K562 (cell line): ENCODE measurements around the gene MATN1. TPM values are rescaled to one million over a fixed set of nuclear protein-coding genes. Genes with fewer than 3 reads are reported as not detected.
A peak's percentile ranks its signal among the peaks of the same experiment; 100 is the strongest.

Experiments
- ATAC-seq: fragments of 200-7000 bp; cut with Tn5 transposase; 3 replicates; pipeline ENCODE4 v1.9.1; 2020; ENCODE audit warnings: moderate library complexity
- BruUV-seq: library from RNA; stranded (reverse); fragments of 400-500 nt; replicated peaks from 2 replicates; lab custom pipeline; 2021; lab: Mats Ljungman, UMichigan
- CTCF ChIA-PET: fragments of 300-600 bp; formaldehyde crosslinking; extraction: SDS; loops from one replicate; lab custom pipeline; 2021; ENCODE audit warnings: low intra/inter-chr PET ratio; lab: Yijun Ruan, JAX
- POLR2A ChIA-PET: fragments of 300-600, 350-650 bp; sonication (Branson Sonifier 250); formaldehyde crosslinking; extraction: SDS; loops from one replicate; lab custom pipeline; 2021; ENCODE audit warnings: antibody characterized with exemption, inconsistent platforms; lab: Yijun Ruan, JAX
- DNase-seq, 4 experiments: peaks; one replicate each; pipeline versions ENCODE4 v3.0.0 to v3.0.0-alpha.2; 2011 to 2018; ENCODE audit warnings: low spot score in 3 of 4, mixed read lengths in 3 of 4; ENCODE audit errors: extremely low read depth in 1 of 4
- FAIRE-seq: peaks from 2 replicates; lab custom pipeline; 2011; peaks lifted over from hg19 to GRCh38; lab: Jason Lieb, UNC
- H2AFZ ChIP-seq: 2 replicates; pipeline ENCODE4 v1.6.0; 2011; ENCODE audit warnings: low read depth, low read length, control low read depth, inconsistent platforms
- H3K27ac ChIP-seq: fragments of 200-600 bp; 3 replicates; pipeline ENCODE4 v1.8.0; 2011; ENCODE audit warnings: low read depth, mild to moderate bottlenecking, control low read depth, inconsistent platforms, low read length, moderate library complexity, mixed read lengths; ENCODE audit errors: extremely low read depth
- H3K27me3 ChIP-seq, 2 experiments: fragments of 300-600 bp in 1 of 2; 2 replicates in 1 of 2; 3 replicates in 1 of 2; pipeline versions ENCODE4 v1.6.0 to v1.8.0; 2011; ENCODE audit warnings: inconsistent platforms in 2 of 2, low read length in 2 of 2, mild to moderate bottlenecking in 1 of 2, mixed read lengths in 1 of 2, moderate library complexity in 1 of 2; ENCODE audit not compliant: control insufficient read depth in 2 of 2, insufficient read depth in 2 of 2
- H3K36me3 ChIP-seq: fragments of 300-600 bp; 3 replicates; pipeline ENCODE4 v1.8.0; 2011; ENCODE audit warnings: mild to moderate bottlenecking, low read length, inconsistent platforms; ENCODE audit not compliant: control insufficient read depth, insufficient read depth
- H3K4me1 ChIP-seq, 2 experiments: fragments of 200-600 bp in 1 of 2; replicated peaks in 1 of 2; 2 replicates in 1 of 2; 3 replicates in 1 of 2; pipeline versions ENCODE4 v1.5.1 to v1.8.0; 2011; ENCODE audit warnings: inconsistent platforms in 2 of 2, low read length in 2 of 2, mild to moderate bottlenecking in 1 of 2, mixed read lengths in 1 of 2, moderate library complexity in 1 of 2; ENCODE audit not compliant: control insufficient read depth in 2 of 2, insufficient read depth in 2 of 2
- H3K4me2 ChIP-seq: 2 replicates; pipeline ENCODE4 v1.6.1; 2011; ENCODE audit warnings: low read length, control low read depth, inconsistent platforms, mixed read lengths; ENCODE audit not compliant: insufficient read depth
- H3K4me3 ChIP-seq: fragments of 200-600 bp; sonication (generic), shearing (Covaris generic); 2 replicates; pipeline ENCODE4 v1.5.1; 2016; ENCODE audit warnings: control low read depth, inconsistent platforms
- H3K79me2 ChIP-seq: fragments of 200-600 bp; 3 replicates; pipeline ENCODE4 v1.8.0; 2011; ENCODE audit warnings: low read length, inconsistent platforms; ENCODE audit not compliant: control insufficient read depth, insufficient read depth
- H3K9ac ChIP-seq, 2 experiments: 2 replicates each; pipeline versions ENCODE4 v1.6.0 to v1.6.1; 2011; ENCODE audit warnings: low read depth in 2 of 2, low read length in 2 of 2, control low read depth in 1 of 2, inconsistent platforms in 1 of 2, mild to moderate bottlenecking in 1 of 2, mixed read lengths in 1 of 2; ENCODE audit not compliant: insufficient read depth in 1 of 2
- H3K9me1 ChIP-seq: one replicate; pipeline ENCODE4 v1.6.0; 2011; ENCODE audit warnings: inconsistent platforms, mild to moderate bottlenecking, low read length, moderate library complexity; ENCODE audit not compliant: control insufficient read depth, insufficient read depth
- H3K9me3 ChIP-seq: replicated peaks from 2 replicates; pipeline ENCODE4 v1.5.1; 2011; ENCODE audit warnings: low read depth, low read length, inconsistent platforms; ENCODE audit not compliant: control insufficient read depth, insufficient read depth
- H4K20me1 ChIP-seq: replicated peaks from 2 replicates; pipeline ENCODE4 v1.6.1; 2011; ENCODE audit warnings: low read length, inconsistent platforms, mixed read lengths; ENCODE audit not compliant: control insufficient read depth, insufficient read depth
- ARHGAP35 ChIP-seq: fragments of 450-650 bp; IDR thresholded peaks from 2 replicates; pipeline ENCODE4 v1.6.1; 2018; ENCODE audit not compliant: partially characterized antibody
- CEBPG ChIP-seq, 3 experiments: fragments of 200-800 bp in 1 of 3; sonication (Bioruptor generic) in 1 of 3; sonication (generic) in 1 of 3; formaldehyde crosslinking in 1 of 3; IDR thresholded peaks in 2 of 3; conservative IDR thresholded peaks in 1 of 3; 2 replicates each; pipeline versions ENCODE4 v1.6.1 to v1.8.0; 2016 to 2022; ENCODE audit warnings: missing compliant biosample characterization in 2 of 3, missing genetic modification characterization in 2 of 3, mild to moderate bottlenecking in 1 of 3, missing genetic modification reagents in 1 of 3
- HDAC1 ChIP-seq, 2 experiments: fragments of 450-650 bp; IDR thresholded peaks; 2 replicates each; pipeline ENCODE4 v1.6.1; 2016 to 2017; ENCODE audit warnings: inconsistent platforms in 1 of 2, mild to moderate bottlenecking in 1 of 2, moderate library complexity in 1 of 2
- HDAC2 ChIP-seq: fragments of 450-650 bp; IDR thresholded peaks from 2 replicates; pipeline ENCODE4 v1.6.1; 2016; ENCODE audit warnings: mild to moderate bottlenecking
- HIVEP1 ChIP-seq: fragments of 250-450 bp; sonication (Bioruptor Pico); IDR thresholded peaks from 2 replicates; pipeline ENCODE4 v1.4.0; 2020; ENCODE audit warnings: mild to moderate bottlenecking
- KLF6 ChIP-seq: fragments of 250-450 bp; sonication (Bioruptor Pico); IDR thresholded peaks from 2 replicates; pipeline ENCODE4 v1.4.0; 2020; ENCODE audit warnings: mild to moderate bottlenecking, moderate library complexity, borderline replicate concordance
- MEF2D ChIP-seq: conservative IDR thresholded peaks from 2 replicates; pipeline ENCODE4 v1.6.1; 2016; ENCODE audit warnings: low read depth, missing genetic modification characterization, missing compliant biosample characterization
- NCOA1 ChIP-seq: fragments of 450-650 bp; IDR thresholded peaks from 2 replicates; pipeline ENCODE4 v1.6.1; 2016; ENCODE audit warnings: low read depth
- PML ChIP-seq: IDR thresholded peaks from 2 replicates; pipeline ENCODE4 v1.6.1; 2012; ENCODE audit warnings: low read length, inconsistent platforms
- RCOR1 ChIP-seq, 2 experiments: IDR thresholded peaks; 2 replicates each; pipeline ENCODE4 v1.6.1; 2012; ENCODE audit warnings: low read depth in 2 of 2, low read length in 2 of 2, borderline replicate concordance in 1 of 2, improper control_type of control experiment in 1 of 2
- SMAD1 ChIP-seq: fragments of 150-350 bp; IDR thresholded peaks from 2 replicates; pipeline ENCODE4 v1.6.1; 2014; ENCODE audit warnings: low read length, low read depth; ENCODE audit not compliant: partially characterized antibody
- SRSF7 ChIP-seq: fragments of 200-400 bp; formaldehyde crosslinking; optimal IDR thresholded peaks from 2 replicates; pipeline ENCODE3; 2017; ENCODE audit warnings: mild to moderate bottlenecking, low read depth, low read length
- TARDBP ChIP-seq: fragments of 450-650 bp; IDR thresholded peaks from 2 replicates; pipeline ENCODE4 v1.6.1; 2016
- USF1 ChIP-seq: sonication (generic); formaldehyde crosslinking; IDR thresholded peaks from 2 replicates; pipeline ENCODE4 v1.9.0; 2022; ENCODE audit warnings: mild to moderate bottlenecking, missing genetic modification reagents
- ZBTB7A ChIP-seq: IDR thresholded peaks from 2 replicates; pipeline ENCODE4 v1.6.1; 2011; ENCODE audit warnings: low read depth, mild to moderate bottlenecking, low read length, moderate library complexity, borderline replicate concordance; ENCODE audit not compliant: control insufficient read depth
- ZC3H4 ChIP-seq: sonication (generic); formaldehyde crosslinking; IDR thresholded peaks from 2 replicates; pipeline ENCODE4 v1.9.0; 2021; ENCODE audit warnings: missing genetic modification reagents, borderline replicate concordance
- ZNF24 ChIP-seq: fragments of 450-650 bp; IDR thresholded peaks from 2 replicates; pipeline ENCODE4 v1.6.1; 2016
- WGBS: fragments of 100-300 bp; shearing (Covaris generic); methylation state at CpG from one replicate; pipeline ENCODE4 v1.1.6; 2016; ENCODE audit warnings: low coverage, mixed read lengths; ENCODE audit not compliant: insufficient coverage; ENCODE audit errors: missing lambda C conversion rate; 5-methylcytosine and 5-hydroxymethylcytosine counted together
- in situ Hi-C: fragments of 300-500 bp; cut with MboI; formaldehyde crosslinking; loops from 4 replicates; pipeline ENCODE4 v1.15.0; 2018; ENCODE audit warnings: inconsistent platforms, mixed read lengths
- intact Hi-C: fragments of 100-400 bp; cut with micrococcal nuclease; formaldehyde crosslinking; loops from 2 replicates; pipeline ENCODE4 v1.14.2; 2022
- polyA plus RNA-seq, 8 experiments: library from polyadenylated mRNA; depleted of rRNA in 4 of 8; stranded (reverse) in 5 of 8; unstranded in 3 of 8; fragments of >200 nt; fragmentation: Nextera tagmentation in 2 of 8; fragmentation: Illumina TruSeq in 1 of 8; extraction: Ambion mirVana in 2 of 8; extraction: Trizol in 1 of 8; gene quantifications; 2 replicates each; pipeline versions ENCODE4 v1.2.1 to v1.2.3, GENCODE V29; 2011 to 2014; ENCODE audit warnings: inconsistent platforms in 1 of 8, missing spikeins in 1 of 8
- total RNA-seq, 7 experiments: library from RNA; depleted of rRNA in 6 of 7; stranded (reverse); fragments of >200 nt in 6 of 7; fragmentation: Illumina TruSeq in 2 of 7; extraction: Trizol in 2 of 7; gene quantifications; 2 replicates each; pipeline versions ENCODE4 v1.2.1 to v1.2.3, GENCODE V29; 2011 to 2021; ENCODE audit warnings: low replicate concordance in 1 of 7

The MATN1 gene
- total and polyA plus RNA-seq, 9 of the 15 experiments (the other 6 are each of a cell fraction or from before 2014, with no cell fraction given) = 0.10 to 2.3 (median 1.2) TPM

- FAIRE-seq = no peak
- no peaks in the 10 kb centered on the region for H4K20me1 ChIP-seq
- no TSS peak for BruUV-seq
- WGBS = 18% methylated on average over 6 of the region's 6 CpGs
- no peak for TF ChIP-seq PML
- peak; percentile 95 for TF ChIP-seq ZNF24
- TF ChIP-seq, all 486 proteins: peak for 1
- peaks cover 9% of the 10 kb centered on the region for H3K9me3 ChIP-seq
- ATAC-seq (no peak), DNase-seq (no peak)
- peaks cover 0 to 16% of the 10 kb centered on the region in 2 experiments; a peak in 3 of 5 replicates for H3K27me3 ChIP-seq
- in situ Hi-C loops = no loop called here
- intact Hi-C loops = no loop called here
- H3K27ac ChIP-seq = no peak overlapping the region
- no peak overlapping the region for H3K4me3 ChIP-seq
- no peak overlapping the region for H3K4me2 ChIP-seq
- H3K36me3 ChIP-seq = no peaks in the 10 kb centered on the region; the same call in 2 of the 3 replicates
- no peaks in the 10 kb centered on the region for H3K79me2 ChIP-seq
- POLR2A ChIA-PET = interaction anchor here (0.6 kb wide), 1 partner anchor 17 kb away, joined by 3 read pairs; no protein-coding TSS in a partner anchor
- peaks cover 6 to 16% of the 10 kb centered on the region in 2 experiments; a peak in 4 of 5 replicates for H3K4me1 ChIP-seq
- H2AFZ ChIP-seq = no peak overlapping the region
- CTCF ChIA-PET = no interaction called here
- H3K9me1 ChIP-seq = no peaks in the 10 kb centered on the region
- no peak overlapping the region for H3K9ac ChIP-seq
Observed at GRCh38 chr1:30712583-30712982, 10.8 kb downstream of the MATN1 start.

GRCh38 chr1:30710407-30710806 is 13.0 kb downstream of the MATN1 start:
- Histone ChIP-seq H3K79me2 (no peaks in the 10 kb centered on the region), H3K9me3 (peaks cover 4% of the 10 kb centered on the region), H2AFZ (no peak overlapping the region), H3K4me3 (no peak overlapping the region), H3K9ac (no peak overlapping the region), H3K4me1 (peaks cover 0 to 8% of the 10 kb centered on the region in 2 experiments; a peak in 2 of 5 replicates), H3K36me3 (no peaks in the 10 kb centered on the region; the same call in 2 of the 3 replicates), H3K27me3 (peaks cover 10 to 29% of the 10 kb centered on the region in 2 experiments; a peak in 4 of 5 replicates), H3K27ac (no peak overlapping the region), H4K20me1 (no peaks in the 10 kb centered on the region), H3K9me1 (no peaks in the 10 kb centered on the region), H3K4me2 (no peak overlapping the region)
- WGBS = 21% methylated on average over 2 of the region's 2 CpGs
- ChIA-PET CTCF (no interaction called here), POLR2A (no interaction called here)
- no peak for FAIRE-seq
- intact Hi-C loops (no loop called here), in situ Hi-C loops (no loop called here)
- no peak for ATAC-seq
- DNase-seq = no peak
- no TSS peak for BruUV-seq
- TF ChIP-seq HDAC1 (IDR thresholded peaks at IDR 0.05) = peak in 1 of 2 experiments; percentile 75; a peak in 1 of 4 replicates
- peak; percentile 69 for TF ChIP-seq HDAC2
- TF ChIP-seq SRSF7 = no peak
- TF ChIP-seq CEBPG (CRISPR knock-in tag; IDR thresholded peaks at IDR 0.05) = no peak
- no peak for TF ChIP-seq CEBPG (tag; conservative IDR thresholded peaks at IDR 0.05 in 1 of 2, IDR thresholded peaks at IDR 0.05 in 1 of 2)
- TF ChIP-seq SMAD1 = no peak
- TF ChIP-seq MEF2D (tag) = no peak
- TF ChIP-seq TARDBP = no peak
- TF ChIP-seq KLF6 (CRISPR knock-in tag) = no peak
- TF ChIP-seq ARHGAP35 = no peak
- TF ChIP-seq ZBTB7A = no peak
- TF ChIP-seq ZC3H4 (CRISPR knock-in tag) = no peak
- TF ChIP-seq NCOA1 = no peak
- TF ChIP-seq RCOR1 (IDR thresholded peaks at IDR 0.05; ENCODE audit: borderline replicate concordance in 1 of 2, low read depth in 2 of 2, low read length in 2 of 2) = peak in 1 of 2 experiments; percentile 55; a peak in 1 of 4 replicates
- no peak for TF ChIP-seq HIVEP1 (CRISPR knock-in tag)
- TF ChIP-seq USF1 = peak; percentile 48
